DMS 273 (cell line): ENCODE measurements around the gene ST6GALNAC5.
A peak's percentile ranks its signal among the peaks of the same experiment; 100 is the strongest.
"Not testable (repeated sequence)": the region's sequence is repeated elsewhere in the genome, so short reads cannot be mapped to it uniquely, and the experiment has no call there.

Source experiments
- DNase-seq: peaks from one replicate; lab custom pipeline; 2025; ENCODE audit not compliant: unreplicated experiment; lab: John Stamatoyannopoulos, UW

ST6GALNAC5 gene

GRCh38 chr1:76865696-76866286 is 1.5 kb upstream of the ST6GALNAC5 start:
- DNase-seq: peak; percentile 57

GRCh38 chr1:76866566-76866965 is 714 bp upstream of the ST6GALNAC5 start:
- DNase-seq: no peak

- DNase-seq: peak; percentile 90
Observed at GRCh38 chr1:76868154-76868882, 1.0 kb downstream of the ST6GALNAC5 start.

GRCh38 chr1:76868916-76869315 is 1.6 kb downstream of the ST6GALNAC5 start:
- DNase-seq: no peak

GRCh38 chr1:76870037-76870436 is 2.8 kb downstream of the ST6GALNAC5 start:
- DNase-seq: no peak

GRCh38 chr1:76871355-76871974 is 4.2 kb downstream of the ST6GALNAC5 start:
- no peak for DNase-seq

GRCh38 chr1:76872944-76873343 is 5.7 kb downstream of the ST6GALNAC5 start:
- no peak for DNase-seq

- peak; percentile 6 for DNase-seq
Observed at GRCh38 chr1:76876655-76877395, 9.5 kb downstream of the ST6GALNAC5 start.

GRCh38 chr1:76879014-76879413 is 11.7 kb downstream of the ST6GALNAC5 start:
- DNase-seq: not testable (repeated sequence)

- DNase-seq: no peak
Observed at GRCh38 chr1:76881762-76882161, 14.5 kb downstream of the ST6GALNAC5 start.

GRCh38 chr1:76891931-76892622 is 24.8 kb downstream of the ST6GALNAC5 start:
- no peak for DNase-seq

GRCh38 chr1:76892675-76893074 is 25.4 kb downstream of the ST6GALNAC5 start:
- no peak for DNase-seq

GRCh38 chr1:76901158-76901767 is 34.0 kb downstream of the ST6GALNAC5 start:
- DNase-seq: peak; percentile 64

- DNase-seq: no peak
Observed at GRCh38 chr1:76905876-76906595, 38.8 kb downstream of the ST6GALNAC5 start.

- DNase-seq: no peak
Observed at GRCh38 chr1:76909311-76909710, 42.0 kb downstream of the ST6GALNAC5 start.

GRCh38 chr1:76919085-76919484 is 51.8 kb downstream of the ST6GALNAC5 start:
- no peak for DNase-seq

GRCh38 chr1:76921590-76921989 is 54.3 kb downstream of the ST6GALNAC5 start:
- no peak for DNase-seq

- no peak for DNase-seq
Observed at GRCh38 chr1:76925825-76926224, 58.5 kb downstream of the ST6GALNAC5 start.

GRCh38 chr1:76928522-76928921 is 61.2 kb downstream of the ST6GALNAC5 start:
- DNase-seq: no peak

GRCh38 chr1:76929136-76929535 is 61.9 kb downstream of the ST6GALNAC5 start:
- no peak for DNase-seq
